Measurements from ENCODE around the gene WDR45. TPM values are rescaled to one million over a fixed set of nuclear protein-coding genes. Genes with fewer than 3 reads are reported as not detected.

The WDR45 gene
- total and polyA plus RNA-seq, 10 of the 15 experiments (the other 5 are each of a cell fraction or from before 2014, with no cell fraction given): 5.9 to 30.9 (median 20.6) TPM

GRCh38 chrX:49122499-49122898, 42.8 kb upstream of the WDR45 start:
- no TSS peak for BruUV-seq (replicated peaks)

More at GRCh38 chrX:49122499-49122898, 42.8 kb upstream of the WDR45 start:
- no peak for ATAC-seq
- no peak overlapping the region for H3K27ac ChIP-seq (ENCODE audit: control insufficient read depth, insufficient read depth)
- ChIA-PET SMC1A (ENCODE audit: uncharacterized antibody, unreplicated experiment) (interaction anchor here (1.2 kb wide), 1 partner anchor 39 kb away, joined by 3 read pairs; no protein-coding TSS in a partner anchor), POLR2A (interaction anchor here (0.6 kb wide), 1 partner anchor 1070 kb away, joined by 4 read pairs; no protein-coding TSS in a partner anchor), CTCF (interaction anchor here (0.9 to 2.6 kb wide), 3 partner anchors 33 to 121 kb away, joined by 3 to 10 read pairs (median 3); partner anchors contain the start of gene GRIPAP1), RAD21 (ENCODE audit: unreplicated experiment) (no interaction called here)
- H3K4me3 ChIP-seq: peak overlapping the region; percentile 81; the same call in 1 of the 2 replicates
- TF ChIP-seq IRF5 (IDR thresholded peaks at IDR 0.05; ENCODE audit: borderline replicate concordance) (no peak), RELB (IDR thresholded peaks at IDR 0.05; ENCODE audit: low read depth) (no peak), ZNF217 (IDR thresholded peaks at IDR 0.05) (no peak), TBL1XR1 (IDR thresholded peaks at IDR 0.05; ENCODE audit: low read depth, low read length) (no peak), SRF (IDR thresholded peaks at IDR 0.05; ENCODE audit: low read depth in 2 of 2, low read length in 2 of 2) (no peak), RUNX3 (IDR thresholded peaks at IDR 0.05; ENCODE audit: low read length) (no peak), USF1 (IDR thresholded peaks at IDR 0.05; ENCODE audit: borderline replicate concordance, extremely low read length, insufficient read depth, low read depth, low read length) (no peak), NFIC (IDR thresholded peaks at IDR 0.05; ENCODE audit: low read depth, low read length) (no peak), MEF2A (IDR thresholded peaks at IDR 0.05; ENCODE audit: insufficient read depth, low read depth, low read length) (no peak), RAD21 (IDR thresholded peaks at IDR 0.05; ENCODE audit: insufficient read depth, low read depth, low read length) (no peak), ATF7 (IDR thresholded peaks at IDR 0.05; ENCODE audit: low read depth) (no peak), MTA2 (IDR thresholded peaks at IDR 0.05; ENCODE audit: low read depth) (no peak), NKRF (conservative IDR thresholded peaks at IDR 0.05) (no peak), PML (IDR thresholded peaks at IDR 0.05; ENCODE audit: low read length) (no peak), ZBED1 (IDR thresholded peaks at IDR 0.05; ENCODE audit: borderline replicate concordance) (no peak), POLR2AphosphoS5 (IDR thresholded peaks at IDR 0.05; ENCODE audit: low read length) (no peak), TCF12 (IDR thresholded peaks at IDR 0.05; ENCODE audit: low read depth, low read length) (no peak)
- no peak for DNase-seq (ENCODE audit: low read depth, low spot score)
- in situ Hi-C loops (cut with MboI) (no loop called here), intact Hi-C loops (cut with micrococcal nuclease; ENCODE audit: unreplicated experiment) (loop anchor here (2.0 kb wide), 1 partner anchor 44 kb away; no protein-coding TSS in a partner anchor)
- FAIRE-seq: no peak
- WGBS (ENCODE audit: insufficient coverage, insufficient replicate concordance, low lambda C conversion rate, missing lambda C conversion rate): 54% methylated on average over 5 of the region's 5 CpGs
- peaks cover 13% of the 10 kb centered on the region for H3K79me2 ChIP-seq (ENCODE audit: control insufficient read depth, insufficient read depth, low read length)
- H4K20me1 ChIP-seq (ENCODE audit: control insufficient read depth, insufficient read depth): no peaks in the 10 kb centered on the region
- H3K4me2 ChIP-seq (ENCODE audit: control insufficient read depth, insufficient read depth): peak overlapping the region; percentile 36
- H3K9ac ChIP-seq (ENCODE audit: control insufficient read depth, insufficient read depth, low read length): peak overlapping the region; percentile 78; the same call in 1 of the 2 replicates
- no peaks in the 10 kb centered on the region for H3K9me3 ChIP-seq (replicated peaks; ENCODE audit: control insufficient read depth, insufficient read depth, low read length)
- no peak overlapping the region for H2AFZ ChIP-seq (ENCODE audit: control insufficient read depth, low read depth, low read length)
- no peaks in the 10 kb centered on the region for H3K4me1 ChIP-seq (ENCODE audit: control insufficient read depth, insufficient read depth, low read length)
- no peaks in the 10 kb centered on the region for H3K27me3 ChIP-seq (replicated peaks in 1 of 2; ENCODE audit: control insufficient read depth in 2 of 2, insufficient read depth in 2 of 2, low read length in 1 of 2)
- no peaks in the 10 kb centered on the region for H3K36me3 ChIP-seq (ENCODE audit: control insufficient read depth in 2 of 2, insufficient read depth in 2 of 2, low read length in 1 of 2)

Measured in GM12878 (cell line).